ENCODE results near the gene YPEL2.

DNA sequence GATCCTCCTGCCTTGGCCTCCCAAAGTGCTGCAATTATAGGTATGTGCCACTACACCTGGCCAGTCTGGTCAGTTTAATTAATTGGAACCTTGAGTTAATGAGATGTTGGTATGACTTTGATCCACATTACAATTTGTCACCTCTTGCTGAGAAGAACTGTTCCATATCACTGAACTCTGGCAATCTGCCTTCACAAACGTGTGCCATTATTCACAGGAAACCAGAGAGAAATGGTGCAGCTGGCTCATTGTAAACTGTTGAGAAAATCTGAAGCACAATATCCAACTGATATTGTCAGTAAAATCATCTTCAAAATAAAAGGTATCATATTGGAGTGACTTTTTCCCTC is 39.3 kb upstream of the YPEL2 start:
- TF ChIP-seq, protein P1, sequence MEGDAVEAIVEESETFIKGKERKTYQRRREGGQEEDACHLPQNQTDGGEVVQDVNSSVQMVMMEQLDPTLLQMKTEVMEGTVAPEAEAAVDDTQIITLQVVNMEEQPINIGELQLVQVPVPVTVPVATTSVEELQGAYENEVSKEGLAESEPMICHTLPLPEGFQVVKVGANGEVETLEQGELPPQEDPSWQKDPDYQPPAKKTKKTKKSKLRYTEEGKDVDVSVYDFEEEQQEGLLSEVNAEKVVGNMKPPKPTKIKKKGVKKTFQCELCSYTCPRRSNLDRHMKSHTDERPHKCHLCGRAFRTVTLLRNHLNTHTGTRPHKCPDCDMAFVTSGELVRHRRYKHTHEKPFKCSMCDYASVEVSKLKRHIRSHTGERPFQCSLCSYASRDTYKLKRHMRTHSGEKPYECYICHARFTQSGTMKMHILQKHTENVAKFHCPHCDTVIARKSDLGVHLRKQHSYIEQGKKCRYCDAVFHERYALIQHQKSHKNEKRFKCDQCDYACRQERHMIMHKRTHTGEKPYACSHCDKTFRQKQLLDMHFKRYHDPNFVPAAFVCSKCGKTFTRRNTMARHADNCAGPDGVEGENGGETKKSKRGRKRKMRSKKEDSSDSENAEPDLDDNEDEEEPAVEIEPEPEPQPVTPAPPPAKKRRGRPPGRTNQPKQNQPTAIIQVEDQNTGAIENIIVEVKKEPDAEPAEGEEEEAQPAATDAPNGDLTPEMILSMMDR (IDR thresholded peaks at IDR 0.05): no peak
- TF ChIP-seq EZH2 (IDR thresholded peaks at IDR 0.05; ENCODE audit: borderline replicate concordance, insufficient read depth, low read depth, low read length, poor library complexity, severe bottlenecking): no peak

All from B cell (primary cell).